Measurements from ENCODE around the gene BIRC2. TPM values are rescaled to one million over a fixed set of nuclear protein-coding genes. Genes with fewer than 3 reads are reported as not detected.

The BIRC2 gene
- total RNA-seq, 1 donor from 2014 or later: 46.9 TPM

- Mint-ChIP-seq H3K9me3 (no peaks in the 10 kb centered on the region), H3K36me3 (peaks cover 35% of the 10 kb centered on the region), H3K27ac (no peak overlapping the region), H3K27me3 (no peaks in the 10 kb centered on the region), H3K4me3 (no peak overlapping the region), H3K4me1 (ENCODE audit: unreplicated experiment) (peaks cover 27% of the 10 kb centered on the region)
- DNase-seq (ENCODE audit: extremely low spot score, unreplicated experiment): no peak
- TF ChIP-seq, protein P1, sequence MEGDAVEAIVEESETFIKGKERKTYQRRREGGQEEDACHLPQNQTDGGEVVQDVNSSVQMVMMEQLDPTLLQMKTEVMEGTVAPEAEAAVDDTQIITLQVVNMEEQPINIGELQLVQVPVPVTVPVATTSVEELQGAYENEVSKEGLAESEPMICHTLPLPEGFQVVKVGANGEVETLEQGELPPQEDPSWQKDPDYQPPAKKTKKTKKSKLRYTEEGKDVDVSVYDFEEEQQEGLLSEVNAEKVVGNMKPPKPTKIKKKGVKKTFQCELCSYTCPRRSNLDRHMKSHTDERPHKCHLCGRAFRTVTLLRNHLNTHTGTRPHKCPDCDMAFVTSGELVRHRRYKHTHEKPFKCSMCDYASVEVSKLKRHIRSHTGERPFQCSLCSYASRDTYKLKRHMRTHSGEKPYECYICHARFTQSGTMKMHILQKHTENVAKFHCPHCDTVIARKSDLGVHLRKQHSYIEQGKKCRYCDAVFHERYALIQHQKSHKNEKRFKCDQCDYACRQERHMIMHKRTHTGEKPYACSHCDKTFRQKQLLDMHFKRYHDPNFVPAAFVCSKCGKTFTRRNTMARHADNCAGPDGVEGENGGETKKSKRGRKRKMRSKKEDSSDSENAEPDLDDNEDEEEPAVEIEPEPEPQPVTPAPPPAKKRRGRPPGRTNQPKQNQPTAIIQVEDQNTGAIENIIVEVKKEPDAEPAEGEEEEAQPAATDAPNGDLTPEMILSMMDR (conservative IDR thresholded peaks at IDR 0.05): no peak
These were observed 59.1 kb downstream of the BIRC2 start for GRCh38 chr11:102406099-102406498.

DNA sequence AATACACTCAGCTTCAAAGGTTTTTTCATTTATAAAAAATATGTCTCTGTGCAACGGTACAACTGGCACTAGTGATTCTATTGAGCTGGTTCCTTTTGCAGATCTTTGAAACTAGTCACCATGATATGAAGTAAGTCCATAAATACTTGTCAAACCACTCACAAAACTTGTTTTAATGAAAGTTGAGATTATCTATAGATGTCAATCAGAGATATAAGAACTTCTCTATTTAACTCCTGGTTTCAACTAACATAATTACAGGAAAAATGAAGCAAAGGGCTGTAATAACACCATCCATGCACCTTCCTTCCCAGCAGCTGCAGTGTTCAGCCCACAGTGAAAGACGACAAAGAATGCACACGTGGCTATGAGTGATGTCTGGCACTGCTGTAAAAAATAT, 60.9 kb downstream of the BIRC2 start:
- peaks cover 25% of the 10 kb centered on the region for H3K36me3 Mint-ChIP-seq
- no peaks in the 10 kb centered on the region for H3K9me3 Mint-ChIP-seq
- H3K4me3 Mint-ChIP-seq: no peak overlapping the region
- TF ChIP-seq, protein P1 (conservative IDR thresholded peaks at IDR 0.05): no peak
- DNase-seq (ENCODE audit: extremely low spot score, unreplicated experiment): no peak
- H3K27ac Mint-ChIP-seq: peak overlapping the region; percentile 26
- H3K27me3 Mint-ChIP-seq: no peaks in the 10 kb centered on the region
- H3K4me1 Mint-ChIP-seq (ENCODE audit: unreplicated experiment): peaks cover 33% of the 10 kb centered on the region

DNA sequence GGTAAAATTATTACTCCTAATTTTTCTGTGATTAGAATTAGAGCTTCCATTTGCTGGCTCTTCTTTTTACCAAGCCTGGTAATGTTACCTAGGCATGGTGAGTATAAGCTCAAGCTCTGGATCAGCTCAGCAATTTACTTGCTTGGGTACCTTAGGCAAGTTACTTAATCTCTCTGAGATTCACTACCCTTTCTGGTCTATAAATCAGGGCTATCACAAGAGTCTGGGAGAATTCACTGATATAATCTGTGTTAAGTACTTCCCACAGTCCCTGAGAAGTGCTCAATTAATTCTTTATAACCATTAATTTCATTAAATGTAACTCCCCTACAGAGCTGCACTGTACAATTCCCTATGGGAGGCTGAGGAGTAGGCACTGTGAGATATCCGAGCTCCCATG, 61.3 kb downstream of the BIRC2 start:
- Mint-ChIP-seq H3K9me3 (no peaks in the 10 kb centered on the region), H3K4me3 (no peak overlapping the region), H3K36me3 (peaks cover 24% of the 10 kb centered on the region), H3K27ac (no peak overlapping the region), H3K4me1 (ENCODE audit: unreplicated experiment) (peaks cover 33% of the 10 kb centered on the region), H3K27me3 (no peaks in the 10 kb centered on the region)
- DNase-seq (ENCODE audit: extremely low spot score, unreplicated experiment): no peak
- TF ChIP-seq, protein P1 (conservative IDR thresholded peaks at IDR 0.05): no peak

GRCh38 chr11:102410382-102410784, 63.4 kb downstream of the BIRC2 start:
- peaks cover 9% of the 10 kb centered on the region for H3K9me3 Mint-ChIP-seq
- H3K4me3 Mint-ChIP-seq: peak overlapping the region; percentile 64
- no peaks in the 10 kb centered on the region for H3K27me3 Mint-ChIP-seq
- no peak for DNase-seq (ENCODE audit: extremely low spot score, unreplicated experiment)
- peaks cover 28% of the 10 kb centered on the region for H3K36me3 Mint-ChIP-seq
- H3K4me1 Mint-ChIP-seq (ENCODE audit: unreplicated experiment): peaks cover 33% of the 10 kb centered on the region
- TF ChIP-seq, protein P1 (conservative IDR thresholded peaks at IDR 0.05): no peak
- H3K27ac Mint-ChIP-seq: peak overlapping the region; percentile 85

DNA sequence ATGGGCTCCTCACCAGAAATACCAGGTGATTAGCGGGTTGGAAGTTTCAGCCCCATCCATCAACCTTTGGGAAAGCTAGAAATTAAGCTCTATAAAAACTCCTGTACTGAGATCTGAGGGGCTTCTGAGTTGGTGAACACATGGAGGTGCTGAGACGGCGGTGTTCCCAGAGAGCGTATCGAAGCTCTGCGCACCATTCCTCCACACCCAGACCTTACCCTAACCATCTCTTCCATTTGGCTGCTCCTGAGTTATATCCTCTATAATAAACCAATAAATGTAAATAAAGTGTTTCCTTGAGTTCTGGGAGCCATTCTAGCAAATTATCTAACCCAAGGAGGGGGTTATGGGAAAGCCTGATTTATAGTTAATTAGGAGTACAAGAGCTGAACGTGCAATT, 64.1 kb downstream of the BIRC2 start:
- peaks cover 33% of the 10 kb centered on the region for H3K4me1 Mint-ChIP-seq (ENCODE audit: unreplicated experiment)
- no peak overlapping the region for H3K27ac Mint-ChIP-seq
- TF ChIP-seq, protein P1 (conservative IDR thresholded peaks at IDR 0.05): no peak
- DNase-seq (ENCODE audit: extremely low spot score, unreplicated experiment): no peak
- peaks cover 23% of the 10 kb centered on the region for H3K36me3 Mint-ChIP-seq
- H3K9me3 Mint-ChIP-seq: peaks cover 9% of the 10 kb centered on the region
- no peak overlapping the region for H3K4me3 Mint-ChIP-seq
- H3K27me3 Mint-ChIP-seq: no peaks in the 10 kb centered on the region

DNA sequence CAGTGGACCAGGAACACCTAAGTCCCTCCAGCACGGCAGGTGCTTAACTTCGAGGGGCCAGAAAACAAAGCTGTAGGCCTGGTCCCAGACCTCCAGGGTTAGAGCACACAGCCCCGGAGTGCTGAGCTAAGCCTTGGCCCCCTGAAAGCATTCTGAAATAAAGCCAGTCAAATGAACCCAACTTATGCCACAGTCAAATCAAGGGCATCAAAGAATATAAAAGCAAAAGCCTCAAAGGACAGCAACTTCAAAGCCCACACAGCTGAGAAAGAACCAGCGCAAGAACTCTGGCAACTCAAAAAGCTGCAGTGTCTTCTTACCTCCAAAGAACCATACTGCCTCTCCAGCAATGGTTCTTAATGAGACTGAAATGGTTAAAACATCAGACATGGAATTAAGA, 66.5 kb downstream of the BIRC2 start:
- no peak overlapping the region for H3K4me3 Mint-ChIP-seq
- TF ChIP-seq, protein P1 (conservative IDR thresholded peaks at IDR 0.05): no peak
- no peaks in the 10 kb centered on the region for H3K27me3 Mint-ChIP-seq
- no peak overlapping the region for H3K27ac Mint-ChIP-seq
- H3K36me3 Mint-ChIP-seq: peaks cover 34% of the 10 kb centered on the region
- no peak for DNase-seq (ENCODE audit: extremely low spot score, unreplicated experiment)
- peaks cover 17% of the 10 kb centered on the region for H3K9me3 Mint-ChIP-seq
- peaks cover 16% of the 10 kb centered on the region for H3K4me1 Mint-ChIP-seq (ENCODE audit: unreplicated experiment)

Measured in type B pancreatic cell (in vitro differentiated cells).